ENCODE measurements around the gene KNSTRN.

KNSTRN gene

GRCh38 chr15:40399370-40399769, 16.8 kb downstream of the KNSTRN start:
- no peak for DNase-seq (ENCODE audit: low spot score)

DNA sequence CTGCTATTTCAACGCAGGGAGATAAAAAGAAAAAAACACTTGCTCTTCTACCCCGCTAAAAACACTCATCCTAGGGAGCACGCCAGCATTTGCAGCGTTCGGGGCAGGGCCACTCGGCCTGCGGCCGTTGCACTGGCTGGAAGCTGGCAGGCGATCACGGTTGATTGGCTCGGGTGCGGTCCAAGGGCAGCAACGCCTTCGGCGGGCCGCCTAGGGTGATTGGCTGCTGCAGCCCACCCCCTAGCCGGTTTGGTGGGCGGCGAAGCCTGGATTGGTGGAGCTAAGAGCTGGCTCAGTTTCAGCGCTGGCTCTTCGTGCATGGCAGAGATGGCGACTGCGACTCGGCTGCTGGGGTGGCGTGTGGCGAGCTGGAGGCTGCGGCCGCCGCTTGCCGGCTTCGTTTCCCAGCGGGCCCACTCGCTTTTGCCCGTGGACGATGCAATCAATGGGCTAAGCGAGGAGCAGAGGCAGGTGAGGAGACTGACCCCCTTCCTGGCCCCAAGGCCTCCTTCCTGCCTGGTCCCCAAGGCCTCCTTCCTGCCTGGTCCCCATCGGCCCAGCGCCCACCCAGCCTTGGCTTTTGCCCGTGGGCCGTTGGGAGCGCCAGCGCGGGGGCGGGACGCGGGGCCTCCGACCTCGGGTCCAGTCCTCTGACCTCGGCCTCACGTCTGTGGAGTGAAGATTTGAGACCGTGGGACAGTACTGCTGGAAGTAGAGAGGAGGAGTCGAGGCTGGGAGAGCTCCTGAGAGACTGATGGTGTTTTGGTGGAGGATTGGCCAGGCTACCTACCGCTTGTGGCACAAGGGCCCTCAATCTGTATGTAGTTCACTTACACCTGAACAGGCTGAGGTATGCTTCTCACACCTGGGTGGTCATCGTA, 23.2 kb downstream of the KNSTRN start, which contains the start of gene IVD:
TSS of gene IVD (plus strand) at position 295 of the 881 bp plus-strand sequence. CDS start at position 328, 33 bp downstream.
- peak; percentile 100 for DNase-seq (ENCODE audit: low spot score)

DNA sequence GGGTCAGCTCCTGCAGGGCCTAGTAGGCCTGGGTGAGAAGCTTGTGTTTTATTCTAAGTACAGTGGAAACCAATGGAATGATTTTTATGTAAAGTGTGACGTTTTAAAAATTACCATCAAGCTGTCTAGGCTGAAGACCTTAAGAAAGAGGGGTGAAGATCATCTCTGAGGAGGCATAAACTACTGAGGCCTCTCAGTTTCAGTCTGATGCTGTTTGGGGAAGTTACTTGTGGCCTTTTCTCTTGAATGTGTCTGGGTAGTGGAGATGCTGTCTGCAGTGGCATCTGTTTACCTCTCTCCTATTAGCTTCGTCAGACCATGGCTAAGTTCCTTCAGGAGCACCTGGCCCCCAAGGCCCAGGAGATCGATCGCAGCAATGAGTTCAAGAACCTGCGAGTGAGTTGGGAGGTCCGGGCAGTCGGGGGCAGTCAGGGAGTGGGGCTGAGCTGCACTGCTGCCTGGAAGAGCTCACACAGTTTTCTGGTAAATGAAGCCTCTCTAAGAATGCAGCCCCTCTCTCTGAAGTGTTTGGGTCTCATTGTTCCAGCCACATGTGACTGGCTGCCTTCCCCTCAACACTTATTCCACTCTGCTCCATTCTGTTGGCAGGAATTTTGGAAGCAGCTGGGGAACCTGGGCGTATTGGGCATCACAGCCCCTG, 24.9 kb downstream of the KNSTRN start:
- DNase-seq (ENCODE audit: low spot score) = no peak

- no peak for DNase-seq (ENCODE audit: low spot score)
These were observed 26.8 kb downstream of the KNSTRN start for GRCh38 chr15:40409366-40409765.

- no peak for DNase-seq (ENCODE audit: low spot score)
These were observed 28.0 kb downstream of the KNSTRN start for GRCh38 chr15:40410476-40410875.

GRCh38 chr15:40412095-40412759, 29.7 kb downstream of the KNSTRN start:
- DNase-seq (ENCODE audit: low spot score) = no peak

DNA sequence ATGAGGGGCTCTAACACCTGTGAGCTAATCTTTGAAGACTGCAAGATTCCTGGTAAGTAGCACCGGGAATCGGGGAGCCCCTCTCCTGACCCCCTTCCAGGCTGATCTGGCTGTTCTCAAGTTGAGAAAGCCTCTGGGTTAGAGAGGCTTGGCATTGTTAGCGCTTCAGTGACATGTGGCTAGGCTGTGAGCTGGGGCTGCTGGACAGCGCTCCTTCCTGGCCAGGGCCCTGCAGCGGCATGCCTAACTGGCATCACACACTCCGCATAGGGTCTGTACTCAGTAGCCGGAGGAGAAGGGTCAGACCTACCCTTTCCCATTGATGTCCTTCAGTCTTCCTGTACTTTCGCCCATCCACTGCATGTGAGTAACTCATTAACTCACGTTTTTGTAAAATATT, 30.5 kb downstream of the KNSTRN start:
- no peak for DNase-seq (ENCODE audit: low spot score)

GRCh38 chr15:40414816-40415215, 32.3 kb downstream of the KNSTRN start:
- DNase-seq (ENCODE audit: low spot score) = no peak

- DNase-seq (ENCODE audit: low spot score) = no peak
These were observed 32.7 kb downstream of the KNSTRN start for GRCh38 chr15:40415226-40415625.

- no peak for DNase-seq (ENCODE audit: low spot score)
These were observed 33.5 kb downstream of the KNSTRN start for GRCh38 chr15:40416056-40416455.

GRCh38 chr15:40418126-40418525, 35.6 kb downstream of the KNSTRN start:
- no peak for DNase-seq (ENCODE audit: low spot score)

DNA sequence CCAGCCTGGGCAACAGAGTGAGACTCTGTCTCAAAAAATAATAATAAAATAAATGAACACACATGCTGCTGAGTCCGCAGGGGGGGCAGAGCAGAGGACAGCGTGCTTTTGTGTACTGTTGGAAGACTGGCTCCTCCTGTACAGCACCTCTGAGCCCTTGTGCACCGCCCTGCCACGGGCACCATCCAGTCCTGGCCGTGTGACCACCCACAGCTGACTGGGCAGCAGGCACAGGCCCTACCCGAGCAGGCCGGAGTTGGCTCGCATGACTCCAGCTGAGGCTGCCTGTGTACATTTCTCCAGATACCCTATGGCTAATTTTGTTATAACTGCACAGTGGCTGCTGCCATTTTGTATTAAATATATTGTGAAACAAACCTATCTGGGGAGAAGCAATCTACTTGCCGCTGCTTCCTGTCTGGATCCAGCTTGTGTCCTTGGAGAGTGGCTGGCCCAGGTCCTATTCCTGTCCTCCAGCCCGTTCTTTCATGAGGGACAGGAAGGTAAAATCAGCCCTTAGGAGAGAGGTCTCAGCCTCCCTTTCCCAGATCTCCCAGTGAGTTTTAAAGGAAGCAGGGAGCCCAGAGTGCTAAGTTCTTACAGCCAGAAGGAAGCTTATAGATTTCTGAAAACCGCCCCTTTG, 37.7 kb downstream of the KNSTRN start:
- DNase-seq (ENCODE audit: low spot score) = no peak

DNA sequence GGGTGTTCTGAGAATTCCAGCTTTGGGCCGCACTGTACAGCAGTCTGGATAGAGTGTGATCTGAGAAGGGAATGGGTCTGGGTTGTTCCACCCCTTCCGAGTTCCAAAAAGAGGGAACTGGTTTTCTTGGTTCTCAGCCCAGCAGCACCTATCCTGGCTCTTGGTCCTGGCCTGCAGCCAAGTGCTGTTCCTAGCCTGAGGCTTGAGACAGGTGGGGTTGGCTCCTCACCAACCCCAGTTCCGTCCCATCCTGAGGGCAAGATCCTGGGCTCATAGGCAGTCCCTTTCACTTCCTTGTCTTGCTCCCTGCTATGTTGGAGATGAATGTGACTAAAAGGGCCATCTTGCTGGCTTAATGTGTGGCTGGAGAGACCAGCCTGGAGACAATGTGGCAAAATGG, 38.3 kb downstream of the KNSTRN start:
- DNase-seq (ENCODE audit: low spot score) = no peak

DNA sequence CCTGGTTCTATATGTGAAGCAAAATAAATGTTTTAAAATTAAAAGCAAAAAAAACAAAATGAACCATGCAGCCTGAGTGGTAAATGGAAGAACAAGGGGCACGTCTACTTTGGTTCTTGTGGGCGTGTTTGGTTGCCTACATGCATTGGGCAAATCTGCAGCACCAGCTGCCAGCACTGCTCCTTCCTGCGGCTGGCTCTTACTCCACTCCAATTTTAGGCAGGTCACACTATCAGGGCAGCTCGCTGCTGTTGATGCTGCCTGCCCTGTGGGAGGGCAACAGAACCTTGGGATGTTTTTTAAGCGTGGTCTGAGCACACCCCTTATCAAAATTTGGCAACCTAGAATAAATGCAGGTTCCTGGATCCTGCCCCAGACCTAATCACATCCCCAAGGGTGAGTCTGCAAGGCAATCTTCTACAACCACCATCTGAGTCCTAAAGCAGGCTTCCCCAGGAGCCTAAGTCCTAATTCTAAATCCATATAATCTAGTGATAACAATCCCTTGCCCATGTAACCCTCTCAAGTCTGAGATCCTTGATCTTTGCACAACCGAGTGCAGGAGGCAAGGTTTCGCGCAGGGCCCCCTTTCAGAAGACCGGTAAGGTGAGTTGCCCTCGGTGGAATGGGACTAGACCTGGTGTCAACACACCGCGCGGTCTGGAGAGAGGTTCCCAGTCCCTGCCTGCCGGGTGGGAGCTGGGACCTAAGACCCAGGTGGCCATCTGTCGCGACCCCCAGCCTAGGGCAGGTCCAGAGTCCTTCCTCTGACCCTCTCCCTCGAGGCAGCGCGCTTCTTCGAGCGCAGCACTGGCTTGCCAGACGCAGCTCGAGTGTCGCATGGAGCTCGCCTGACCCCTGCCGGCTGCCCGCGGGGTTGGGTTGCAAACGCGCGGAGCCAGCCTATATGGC, 39.0 kb downstream of the KNSTRN start:
- DNase-seq (ENCODE audit: low spot score) = peak; percentile 88

DNA sequence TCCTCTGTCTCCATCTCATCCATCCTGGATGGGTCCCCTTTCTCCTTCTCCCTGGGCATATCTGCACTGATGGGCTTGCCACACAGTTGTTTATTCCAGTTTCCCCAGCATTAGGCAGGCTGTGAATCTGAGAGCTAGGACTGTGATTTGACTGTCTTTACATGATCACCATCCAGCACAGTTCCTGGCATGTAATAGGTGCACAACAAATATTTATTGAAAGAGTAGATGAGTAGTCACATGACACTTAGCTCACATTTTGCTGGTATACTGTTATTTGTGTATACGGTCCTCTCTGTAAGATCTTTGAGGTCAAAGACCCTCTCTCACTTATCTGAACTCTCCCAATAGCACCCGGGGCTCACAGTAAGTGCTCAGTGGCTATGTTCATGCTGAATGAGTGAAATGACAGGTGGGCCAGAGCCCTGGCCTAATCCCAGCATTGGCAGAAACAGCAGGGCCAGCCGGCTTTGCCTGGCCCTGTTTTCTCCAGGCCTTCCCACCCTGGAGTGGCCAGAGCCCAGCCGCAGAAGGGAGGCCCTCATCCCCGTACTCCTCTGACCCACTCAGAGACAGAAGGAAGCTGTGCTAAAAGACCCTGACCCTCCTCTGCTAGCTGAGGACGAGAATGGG, 42.1 kb downstream of the KNSTRN start:
- no peak for DNase-seq (ENCODE audit: low spot score)

DNA sequence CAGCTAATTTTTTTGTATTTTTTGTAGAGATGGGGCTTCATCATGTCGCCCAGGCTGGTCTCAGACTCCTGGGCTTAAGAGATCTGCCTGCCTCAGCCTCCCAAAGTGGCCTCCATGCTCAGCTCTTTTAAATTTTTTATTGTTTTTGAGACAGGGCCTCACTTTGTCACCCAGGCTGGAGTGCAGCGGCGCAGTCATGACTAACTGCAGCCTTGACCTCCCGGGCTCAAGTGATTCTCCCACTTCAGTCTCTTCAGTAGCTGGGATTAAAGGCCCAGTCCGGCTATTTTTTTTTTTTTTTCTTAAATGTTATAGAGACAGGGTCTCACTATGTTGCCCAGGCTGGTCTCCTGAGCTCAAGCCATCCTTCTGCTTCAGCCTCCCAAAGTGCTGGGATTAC, 43.2 kb downstream of the KNSTRN start:
- no peak for DNase-seq (ENCODE audit: low spot score)

GRCh38 chr15:40427188-40427587, 44.7 kb downstream of the KNSTRN start:
- DNase-seq (ENCODE audit: low spot score) = no peak

DNA sequence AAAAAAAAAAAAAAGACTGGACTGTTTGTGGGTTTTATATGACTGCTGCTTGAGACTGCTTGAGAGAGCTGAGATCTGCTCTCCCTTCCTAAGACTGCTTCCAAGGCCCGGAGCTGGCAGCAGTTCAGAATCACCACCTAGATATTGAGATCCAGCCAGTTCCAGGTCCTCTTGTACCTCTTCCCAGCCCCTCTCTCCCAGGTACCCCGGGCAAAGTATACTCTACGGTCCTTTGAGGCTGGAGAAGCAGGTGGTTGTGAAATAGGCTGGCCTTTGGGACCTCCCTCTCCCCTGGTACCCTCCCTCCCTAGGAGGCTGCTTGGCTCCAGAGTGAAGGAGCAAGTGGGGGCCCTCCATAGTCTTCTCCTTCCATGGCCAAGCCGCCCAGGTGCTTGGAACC, 45.7 kb downstream of the KNSTRN start:
- DNase-seq (ENCODE audit: low spot score) = no peak

- no peak for DNase-seq (ENCODE audit: low spot score)
These were observed 46.7 kb downstream of the KNSTRN start for GRCh38 chr15:40429068-40429710.

DNA sequence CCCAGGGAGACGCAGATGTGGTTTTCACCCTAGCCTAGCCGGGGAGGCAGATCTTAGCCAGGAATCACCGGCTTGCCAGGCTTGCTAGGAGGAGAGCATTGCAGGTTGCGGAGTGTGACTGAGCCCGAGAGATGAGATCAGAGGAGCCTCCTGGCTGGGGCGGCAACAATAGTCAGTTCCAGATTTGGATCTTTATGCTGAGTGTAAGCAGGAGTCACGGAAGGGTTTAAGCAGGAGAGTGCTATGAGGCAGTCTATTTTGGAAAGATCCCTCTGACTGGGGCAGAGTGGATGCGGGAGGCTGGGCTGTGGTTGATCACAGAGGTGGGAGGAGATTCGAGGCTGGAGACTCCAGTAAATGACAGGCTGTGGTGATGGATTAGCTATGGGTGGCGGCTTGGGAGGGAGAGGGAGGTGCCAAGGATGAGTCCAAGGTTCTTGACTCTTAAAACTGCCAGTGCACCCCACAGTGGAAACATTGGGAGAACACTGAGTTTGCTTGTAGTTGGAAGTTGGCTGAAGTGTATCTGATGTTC, 47.8 kb downstream of the KNSTRN start:
- peak; percentile 53 for DNase-seq (ENCODE audit: low spot score)

Data from AG08396 (cell line).